ENCODE results near the gene FOXJ3.

FOXJ3 gene

DNA sequence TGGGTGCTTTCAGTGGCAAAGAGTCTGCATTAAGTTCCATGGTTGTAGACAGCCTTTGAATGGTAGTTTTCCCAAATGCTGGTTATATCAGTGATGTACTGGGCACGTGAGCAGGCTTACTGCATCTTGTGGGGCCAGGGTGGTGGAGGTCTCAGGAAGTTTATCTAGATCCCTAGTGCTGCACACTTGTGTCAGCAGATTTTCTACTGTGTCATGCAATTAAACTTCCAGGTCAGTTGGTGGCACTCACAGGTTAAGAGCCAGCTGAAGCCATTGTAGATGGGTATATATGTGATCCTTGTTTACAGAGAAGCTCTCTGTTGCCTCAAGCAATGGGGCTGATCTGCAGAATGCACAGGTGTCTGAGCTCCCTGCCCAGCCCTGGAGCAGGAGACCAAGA lies 33.0 kb downstream of the FOXJ3 start:
- no peak for FAIRE-seq

GRCh38 chr1:42298520-42298919 lies 36.5 kb downstream of the FOXJ3 start:
- no peak for FAIRE-seq

GRCh38 chr1:42295816-42296215 lies 39.2 kb downstream of the FOXJ3 start:
- FAIRE-seq, result no peak

GRCh38 chr1:42290130-42290529 lies 44.9 kb downstream of the FOXJ3 start:
- FAIRE-seq, result no peak

DNA sequence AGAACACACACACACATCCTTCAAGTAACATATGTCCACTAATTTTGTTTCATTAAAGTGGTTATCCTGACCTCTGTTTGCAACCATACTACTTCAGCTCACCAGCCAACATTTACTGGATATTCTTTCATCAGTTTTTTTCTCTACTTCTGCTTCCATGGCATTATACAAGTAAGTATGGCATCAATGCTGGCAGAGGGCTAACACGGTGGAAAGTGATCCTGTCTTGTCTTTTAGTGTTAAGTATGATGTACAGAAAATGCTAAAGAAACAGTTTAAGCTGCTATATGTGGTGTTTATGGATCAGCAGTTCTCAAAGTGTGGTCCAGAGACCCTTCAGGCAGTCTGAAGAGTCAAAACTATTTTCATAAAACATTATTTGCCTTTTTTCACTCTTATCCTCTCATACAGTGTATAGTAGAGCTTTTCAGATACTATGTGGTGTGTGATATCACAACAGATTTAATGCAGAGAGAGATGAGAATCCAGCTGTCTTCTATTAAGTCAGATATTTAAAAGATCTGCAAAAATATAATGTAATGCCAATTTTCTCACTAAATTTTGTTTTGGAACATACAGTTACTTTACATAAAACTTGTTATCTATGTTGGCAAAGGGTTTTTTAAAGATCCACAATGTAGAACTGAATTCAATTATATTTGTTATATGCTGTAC lies 46.6 kb downstream of the FOXJ3 start:
- no peak for FAIRE-seq

GRCh38 chr1:42282867-42283583 lies 52.0 kb downstream of the FOXJ3 start:
- FAIRE-seq, result no peak

- FAIRE-seq, result no peak
These were observed 52.9 kb downstream of the FOXJ3 start for GRCh38 chr1:42282024-42282579.

GRCh38 chr1:42280821-42281220 lies 54.2 kb downstream of the FOXJ3 start:
- FAIRE-seq, result no peak

DNA sequence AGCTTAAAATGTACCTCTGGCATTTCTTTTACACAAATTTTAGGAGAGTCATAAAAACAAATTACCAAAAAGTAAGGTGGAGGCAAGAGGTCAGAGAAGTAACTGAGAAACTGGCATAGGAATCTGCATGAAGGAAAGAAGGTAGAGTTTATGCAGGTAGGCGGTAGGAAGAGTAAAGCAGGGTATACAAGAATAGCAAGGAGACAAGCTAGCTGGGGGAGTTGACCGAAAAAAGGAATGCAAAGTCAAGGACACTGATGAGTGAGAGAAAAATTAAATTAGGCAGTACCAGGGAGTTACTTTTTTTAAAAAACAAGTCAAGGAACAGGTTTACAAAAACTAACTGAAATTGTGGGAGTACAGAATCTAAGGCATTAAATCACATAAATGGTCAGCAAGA lies 56.0 kb downstream of the FOXJ3 start:
- no peak for FAIRE-seq

DNA sequence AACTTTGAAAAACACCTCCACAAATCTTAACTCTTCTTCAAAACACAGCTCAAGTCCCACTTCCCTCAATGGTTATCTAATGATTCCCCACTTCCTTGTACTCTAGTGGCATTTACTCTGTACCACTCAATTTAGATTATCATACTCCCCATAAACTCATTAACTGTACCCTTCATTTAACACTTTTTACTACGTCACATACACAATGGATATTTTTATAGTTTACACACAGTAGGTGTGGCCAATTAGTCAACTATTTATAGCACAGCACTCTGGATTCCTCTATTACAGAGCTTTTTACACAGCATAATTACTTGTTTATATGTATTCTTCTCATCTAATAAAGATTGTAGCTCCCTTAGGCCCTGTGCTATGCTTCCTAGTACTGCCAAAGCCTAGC lies 62.1 kb downstream of the FOXJ3 start:
- FAIRE-seq, result no peak

GRCh38 chr1:42267904-42268303 lies 67.1 kb downstream of the FOXJ3 start:
- FAIRE-seq, result no peak

DNA sequence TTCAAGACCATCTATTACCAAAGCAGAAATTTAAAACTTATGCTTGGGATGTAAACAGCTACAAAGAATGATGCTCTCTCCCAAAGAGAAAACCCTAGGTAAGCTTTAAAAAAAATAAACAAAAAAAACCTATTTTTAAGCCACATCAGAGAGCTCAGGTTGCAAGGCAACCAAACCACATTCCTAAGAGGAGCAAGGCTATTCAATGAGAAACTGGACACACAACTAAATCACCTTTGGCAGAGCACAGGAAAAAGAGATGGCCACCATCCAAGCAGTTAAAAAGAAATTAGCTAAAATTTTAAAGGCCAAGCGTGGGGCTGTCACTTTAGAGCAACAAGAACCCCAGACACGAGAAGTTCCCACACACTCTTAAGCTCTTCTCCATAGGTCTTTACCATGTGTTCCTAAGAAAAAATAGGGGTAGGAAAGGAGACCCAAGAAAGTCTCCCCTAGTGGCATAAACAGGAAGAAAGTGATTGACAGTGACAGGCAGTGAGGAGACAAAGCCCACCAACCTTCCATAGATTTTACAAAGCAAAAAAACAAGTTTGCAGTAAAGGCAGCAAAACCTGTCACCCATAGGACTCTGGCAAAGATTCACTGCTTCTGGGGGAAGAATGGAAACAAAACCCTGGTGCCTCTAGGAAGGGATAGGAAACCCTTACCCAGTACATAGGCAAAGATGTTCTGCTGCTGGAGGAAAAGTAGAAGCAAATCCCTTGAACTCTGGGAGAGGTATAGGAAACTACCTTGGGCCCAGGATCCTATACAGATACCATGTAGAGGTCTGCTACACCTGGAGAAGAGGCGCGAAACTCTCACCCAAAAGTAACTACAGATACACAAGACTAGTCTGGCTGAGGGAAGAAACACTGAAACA lies 68.5 kb downstream of the FOXJ3 start:
- no peak for FAIRE-seq

GRCh38 chr1:42264511-42265190 lies 70.4 kb downstream of the FOXJ3 start:
- no peak for FAIRE-seq

DNA sequence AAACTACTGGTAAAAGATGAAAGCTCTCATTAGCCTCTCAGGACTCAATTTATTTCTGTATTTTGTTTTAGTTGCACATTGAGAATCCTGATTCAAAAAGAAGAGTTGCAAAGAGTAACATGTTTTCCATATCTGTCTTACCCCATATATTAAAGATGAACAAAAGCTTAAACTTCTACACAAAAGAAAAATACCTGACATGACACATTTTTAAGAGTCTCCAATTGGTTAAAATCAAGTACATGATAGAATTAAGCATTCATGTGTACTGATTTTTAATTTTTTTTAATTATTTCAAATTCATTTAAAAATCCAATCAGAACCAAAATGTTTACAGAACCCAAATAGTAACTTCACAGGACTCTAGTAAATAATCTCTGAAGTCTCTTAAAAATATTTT lies 72.0 kb downstream of the FOXJ3 start:
- no peak for FAIRE-seq

DNA sequence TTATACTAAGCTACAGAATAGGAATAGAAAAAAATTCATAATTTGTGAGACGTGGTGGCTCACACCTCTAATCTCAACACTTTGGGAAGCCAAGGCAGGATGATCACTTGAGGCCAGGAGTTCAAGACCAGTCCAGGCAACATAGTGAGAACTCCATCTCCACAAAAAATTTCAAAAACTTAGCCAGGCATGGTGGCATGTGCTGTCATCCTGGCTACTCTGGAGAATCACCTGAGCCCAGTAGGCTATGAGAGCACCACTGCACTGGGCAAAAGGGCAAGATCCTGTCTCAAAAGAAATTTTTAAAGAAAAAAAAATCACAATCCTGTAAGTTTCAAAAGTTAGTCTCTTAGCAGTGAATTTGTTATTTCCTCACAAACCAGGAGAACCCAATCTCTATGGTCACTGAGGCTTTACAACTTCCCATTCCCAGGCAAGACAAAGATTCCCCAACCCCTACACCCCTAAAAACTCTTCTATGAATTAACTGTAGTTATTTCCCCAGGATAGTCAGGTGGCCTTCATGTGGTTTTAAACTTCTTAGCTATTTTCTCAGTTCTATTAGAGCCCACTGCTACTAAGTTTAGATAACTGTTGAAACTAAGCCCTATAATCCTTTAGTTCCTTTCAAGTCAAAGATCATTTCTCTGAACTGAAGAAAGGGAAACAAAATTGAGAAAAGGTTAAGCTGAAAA lies 74.5 kb downstream of the FOXJ3 start:
- FAIRE-seq, result no peak

GRCh38 chr1:42259739-42260064 lies 75.3 kb downstream of the FOXJ3 start:
- FAIRE-seq, result no peak

- no peak for FAIRE-seq
These were observed 75.8 kb downstream of the FOXJ3 start for GRCh38 chr1:42259059-42259738.

GRCh38 chr1:42258218-42258617 lies 76.8 kb downstream of the FOXJ3 start:
- FAIRE-seq, result no peak

DNA sequence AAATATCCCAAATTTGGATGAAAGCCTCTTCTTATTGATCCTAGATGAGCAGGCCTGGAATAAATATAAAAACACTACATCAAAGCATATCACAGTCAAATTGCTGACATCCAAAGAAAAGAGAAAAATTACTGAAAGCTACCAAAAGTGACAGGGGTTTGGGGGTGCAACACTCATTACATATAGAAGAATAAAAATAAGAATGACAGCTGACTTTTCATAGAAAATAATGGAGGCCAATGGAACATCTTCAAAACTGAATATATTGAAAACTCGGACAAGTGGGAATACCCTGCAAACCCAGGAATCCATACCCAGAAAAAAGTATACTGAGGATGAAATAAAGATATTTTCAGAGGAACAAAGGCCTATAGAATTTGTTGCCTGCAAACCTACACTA lies 84.0 kb downstream of the FOXJ3 start:
- FAIRE-seq, result no peak

- FAIRE-seq, result no peak
These were observed 84.9 kb downstream of the FOXJ3 start for GRCh38 chr1:42250164-42250563.

DNA sequence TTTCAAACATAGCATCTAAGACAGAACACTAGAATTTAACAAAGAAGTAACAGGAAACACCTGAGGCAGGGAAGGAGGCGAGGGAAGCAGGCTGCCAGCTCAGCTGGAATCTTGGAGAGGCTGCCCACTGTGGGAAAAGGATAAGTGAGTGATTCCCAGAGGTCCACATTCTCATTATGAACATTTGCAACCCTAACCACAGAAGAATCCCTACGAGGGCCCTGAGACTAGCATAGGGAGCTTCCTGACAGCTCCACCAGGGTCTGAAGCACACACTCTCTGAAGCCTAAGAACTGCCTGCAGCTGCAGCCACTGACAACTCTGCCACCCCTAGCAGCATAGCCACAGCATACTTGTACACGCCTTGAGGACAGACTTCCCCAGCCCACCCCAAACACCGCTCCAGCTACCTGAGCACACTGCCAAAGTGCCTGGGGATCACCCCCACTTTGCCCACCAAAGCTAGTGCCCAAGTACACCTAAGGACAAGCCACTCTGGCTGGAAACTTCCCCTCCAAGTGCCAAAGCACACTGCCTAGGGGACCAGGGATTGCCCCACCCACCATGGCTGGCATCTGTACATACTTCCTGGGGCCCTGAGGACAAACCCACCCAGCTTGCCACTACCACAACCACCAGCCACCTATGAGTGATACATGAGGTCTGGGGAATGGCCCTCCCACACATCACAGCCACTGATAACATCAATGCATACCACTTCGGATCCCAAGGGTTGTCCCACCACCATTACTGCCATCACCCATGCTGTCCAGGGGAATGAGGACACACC lies 93.9 kb downstream of the FOXJ3 start:
- no peak for FAIRE-seq

Measured in A204.1 (cell line).